ENCODE results near the gene R3HDM4. TPM values are rescaled to one million over a fixed set of nuclear protein-coding genes. Genes with fewer than 3 reads are reported as not detected.

Gene R3HDM4
- 28.8 to 49.8 TPM (median 38.1 TPM) in 5 replicates for total RNA-seq (2022; extraction: Qiagen RNA extraction; ENCODE audit: low read depth)

GRCh38 chr19:913080-913748 lies at the start of gene R3HDM4:
R3HDM4 (minus strand) TSS chr19:913219; CDS start chr19:913157, 62 bp downstream.

GRCh38 chr19:925526-926322 lies 12.7 kb upstream of the R3HDM4 start, which contains the start of gene ARID3A:
ARID3A (plus strand) TSS chr19:926035; CDS start chr19:929529, 3,494 bp downstream.

GRCh38 chr19:917323-918151 lies 4.5 kb upstream of the R3HDM4 start, which contains the start of gene KISS1R:
KISS1R (plus strand) TSS chr19:917333; CDS start chr19:917503, 170 bp downstream.

GRCh38 chr19:892894-893689 lies 19.9 kb downstream of the R3HDM4 start, which contains the start of the genes MED16 and RNU6-9:
MED16 (minus strand) TSS chr19:893187; CDS start chr19:891131, 2,056 bp downstream.
RNU6-9 (plus strand) TSS chr19:893484.

GRCh38 chr19:858868-859843 lies 53.9 kb downstream of the R3HDM4 start, which contains the start of gene CFD:
CFD (plus strand) TSS chr19:859664; CDS start chr19:859690, 26 bp downstream.

GRCh38 chr19:852136-853013 lies 60.6 kb downstream of the R3HDM4 start, which contains the start of gene ELANE:
ELANE (plus strand) TSS chr19:852303; CDS start chr19:852329, 26 bp downstream.

Other genes with a start within 250 kb of the R3HDM4 start
- gene FSTL3, start 236.8 kb downstream of the R3HDM4 start, total RNA-seq (2022; extraction: Qiagen RNA extraction; ENCODE audit: low read depth) = 198 to 248 TPM (median 224 TPM) in 5 replicates
- not detected in 5 replicates for gene PRSS57, start 217.8 kb downstream of the R3HDM4 start, total RNA-seq (2022; extraction: Qiagen RNA extraction; ENCODE audit: low read depth)
- gene PALM, start 204.3 kb downstream of the R3HDM4 start, total RNA-seq (2022; extraction: Qiagen RNA extraction; ENCODE audit: low read depth) = 9.8 to 18.2 TPM (median 15.0 TPM) in 5 replicates
- gene MISP, start 162.1 kb downstream of the R3HDM4 start, total RNA-seq (2022; extraction: Qiagen RNA extraction; ENCODE audit: low read depth) = 67.0 to 86.8 TPM (median 81.7 TPM) in 5 replicates
- gene PTBP1, start 115.8 kb downstream of the R3HDM4 start, total RNA-seq (2022; extraction: Qiagen RNA extraction; ENCODE audit: low read depth) = 206 to 217 TPM (median 211 TPM) in 5 replicates
- 2.3 to 5.5 TPM (median 4.8 TPM) in 5 replicates for gene PLPPR3, start 91.3 kb downstream of the R3HDM4 start, total RNA-seq (2022; extraction: Qiagen RNA extraction; ENCODE audit: low read depth)
- gene AZU1, start 85.4 kb downstream of the R3HDM4 start, total RNA-seq (2022; extraction: Qiagen RNA extraction; ENCODE audit: low read depth) = 0.15 to 0.41 TPM (median 0.35 TPM) in 4 of 5 replicates, not detected in the other
- 0.47 to 0.77 TPM (median 0.60 TPM) in 5 replicates for gene PRTN3, start 72.2 kb downstream of the R3HDM4 start, total RNA-seq (2022; extraction: Qiagen RNA extraction; ENCODE audit: low read depth)
- gene ELANE, start 60.9 kb downstream of the R3HDM4 start, total RNA-seq (2022; extraction: Qiagen RNA extraction; ENCODE audit: low read depth) = 0.16 to 0.30 TPM (median 0.29 TPM) in 3 of 5 replicates, not detected in the others
- gene CFD, start 53.6 kb downstream of the R3HDM4 start, total RNA-seq (2022; extraction: Qiagen RNA extraction; ENCODE audit: low read depth) = 11.2 to 22.1 TPM (median 21.4 TPM) in 5 replicates
- 14.8 to 22.3 TPM (median 21.5 TPM) in 5 replicates for gene MED16, start 20.0 kb downstream of the R3HDM4 start, total RNA-seq (2022; extraction: Qiagen RNA extraction; ENCODE audit: low read depth)
- gene RNU6-9, start 19.7 kb downstream of the R3HDM4 start, total RNA-seq (2022; extraction: Qiagen RNA extraction; ENCODE audit: low read depth) = not detected in 5 replicates
- 0.18 to 0.67 TPM (median 0.39 TPM) in 5 replicates for gene KISS1R, start 4.1 kb upstream of the R3HDM4 start, total RNA-seq (2022; extraction: Qiagen RNA extraction; ENCODE audit: low read depth)
- gene ARID3A, start 12.8 kb upstream of the R3HDM4 start, total RNA-seq (2022; extraction: Qiagen RNA extraction; ENCODE audit: low read depth) = 3.3 to 7.1 TPM (median 5.4 TPM) in 5 replicates
- gene WDR18, start 71.1 kb upstream of the R3HDM4 start, total RNA-seq (2022; extraction: Qiagen RNA extraction; ENCODE audit: low read depth) = 46.9 to 74.3 TPM (median 68.3 TPM) in 5 replicates
- 1.8 to 3.2 TPM (median 2.6 TPM) in 5 replicates for gene GRIN3B, start 87.2 kb upstream of the R3HDM4 start, total RNA-seq (2022; extraction: Qiagen RNA extraction; ENCODE audit: low read depth)
- 84.8 to 128 TPM (median 125 TPM) in 5 replicates for gene TMEM259, start 107.9 kb upstream of the R3HDM4 start, total RNA-seq (2022; extraction: Qiagen RNA extraction; ENCODE audit: low read depth)
- not detected in 5 replicates for gene RNU6-2, start 108.3 kb upstream of the R3HDM4 start, total RNA-seq (2022; extraction: Qiagen RNA extraction; ENCODE audit: low read depth)
- 77.5 to 88.2 TPM (median 83.4 TPM) in 5 replicates for gene CNN2, start 113.4 kb upstream of the R3HDM4 start, total RNA-seq (2022; extraction: Qiagen RNA extraction; ENCODE audit: low read depth)
- 14.9 to 17.5 TPM (median 16.8 TPM) in 5 replicates for gene ABCA7, start 126.9 kb upstream of the R3HDM4 start, total RNA-seq (2022; extraction: Qiagen RNA extraction; ENCODE audit: low read depth)
- gene ARHGAP45, start 153.9 kb upstream of the R3HDM4 start, total RNA-seq (2022; extraction: Qiagen RNA extraction; ENCODE audit: low read depth) = 2.8 to 4.7 TPM (median 4.4 TPM) in 5 replicates
- 180 to 261 TPM (median 238 TPM) in 5 replicates for gene POLR2E, start 182.2 kb upstream of the R3HDM4 start, total RNA-seq (2022; extraction: Qiagen RNA extraction; ENCODE audit: low read depth)
- 452 to 503 TPM (median 489 TPM) in 5 replicates for gene GPX4, start 190.8 kb upstream of the R3HDM4 start, total RNA-seq (2022; extraction: Qiagen RNA extraction; ENCODE audit: low read depth)